ENCODE data around the gene CEP89.

Gene CEP89

DNA sequence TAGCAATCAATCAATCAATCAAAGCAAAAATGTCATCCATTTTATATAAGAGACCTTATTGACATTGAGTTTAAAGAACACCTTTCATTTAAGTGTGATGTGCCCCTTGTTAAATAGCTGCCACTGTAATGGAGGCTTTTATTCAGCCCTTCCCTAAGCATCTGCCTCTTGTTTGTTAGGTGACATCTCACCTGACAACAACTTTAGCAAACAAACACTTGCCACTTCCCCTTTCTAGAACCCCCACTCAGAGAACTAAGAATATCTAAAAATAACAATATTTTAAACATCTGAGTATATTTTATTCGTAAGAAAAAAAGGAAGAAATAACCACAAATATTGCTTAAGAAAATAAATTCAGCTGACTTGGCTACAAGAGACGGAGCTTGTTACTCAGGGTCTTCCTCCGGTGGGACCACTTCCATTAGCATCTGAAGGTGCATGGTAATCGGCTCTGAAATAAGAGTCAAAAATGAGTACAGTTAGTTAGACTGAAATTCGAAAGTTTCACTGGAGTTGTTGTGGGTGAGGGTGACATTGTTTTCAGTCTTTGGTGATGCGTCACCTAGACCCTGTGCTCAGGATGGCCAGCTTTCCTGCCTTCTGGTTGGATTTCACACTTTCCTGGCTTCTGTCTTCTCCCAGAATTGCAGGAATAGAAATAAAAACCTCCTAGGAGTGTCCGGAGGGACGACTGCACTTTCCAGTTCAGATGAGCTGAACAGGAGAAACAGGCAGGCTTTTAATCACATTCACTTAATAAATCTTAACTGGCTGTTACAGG lies 141.3 kb downstream of the CEP89 start:
- no peak for TF ChIP-seq EGR1 (IDR thresholded peaks at IDR 0.05)
- no peak for TF ChIP-seq NFIC (IDR thresholded peaks at IDR 0.05)
- no peak for TF ChIP-seq TCF12 (IDR thresholded peaks at IDR 0.05; ENCODE audit: low read depth)
- no peak for TF ChIP-seq FOXM1 (IDR thresholded peaks at IDR 0.05; ENCODE audit: borderline replicate concordance, low read depth)
- TF ChIP-seq CREB1 (IDR thresholded peaks at IDR 0.05; ENCODE audit: low read depth), result no peak
- no peak for TF ChIP-seq ZBTB7A (IDR thresholded peaks at IDR 0.05; ENCODE audit: low read depth)
- TF ChIP-seq EP300 (IDR thresholded peaks at IDR 0.05; ENCODE audit: borderline replicate concordance), result no peak
- TF ChIP-seq RAD21 (IDR thresholded peaks at IDR 0.05; ENCODE audit: low read depth), result no peak
- TF ChIP-seq CEBPB (IDR thresholded peaks at IDR 0.05), result no peak
- TF ChIP-seq, protein P1, sequence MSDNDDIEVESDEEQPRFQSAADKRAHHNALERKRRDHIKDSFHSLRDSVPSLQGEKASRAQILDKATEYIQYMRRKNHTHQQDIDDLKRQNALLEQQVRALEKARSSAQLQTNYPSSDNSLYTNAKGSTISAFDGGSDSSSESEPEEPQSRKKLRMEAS (IDR thresholded peaks at IDR 0.05), result no peak
- no peak for TF ChIP-seq TAF1 (IDR thresholded peaks at IDR 0.05; ENCODE audit: low read depth)

GRCh38 chr19:32829345-32829896 lies 142.3 kb downstream of the CEP89 start:
- no peak for TF ChIP-seq EP300 (IDR thresholded peaks at IDR 0.05; ENCODE audit: borderline replicate concordance)
- no peak for TF ChIP-seq EGR1 (IDR thresholded peaks at IDR 0.05)
- TF ChIP-seq TAF1 (IDR thresholded peaks at IDR 0.05; ENCODE audit: low read depth), result no peak
- no peak for TF ChIP-seq ZBTB7A (IDR thresholded peaks at IDR 0.05; ENCODE audit: low read depth)
- TF ChIP-seq FOXM1 (IDR thresholded peaks at IDR 0.05; ENCODE audit: borderline replicate concordance, low read depth), result no peak
- TF ChIP-seq YY1 (IDR thresholded peaks at IDR 0.05; ENCODE audit: low read depth), result no peak
- TF ChIP-seq USF1 (IDR thresholded peaks at IDR 0.05), result no peak
- no peak for TF ChIP-seq TEAD4 (IDR thresholded peaks at IDR 0.05)

DNA sequence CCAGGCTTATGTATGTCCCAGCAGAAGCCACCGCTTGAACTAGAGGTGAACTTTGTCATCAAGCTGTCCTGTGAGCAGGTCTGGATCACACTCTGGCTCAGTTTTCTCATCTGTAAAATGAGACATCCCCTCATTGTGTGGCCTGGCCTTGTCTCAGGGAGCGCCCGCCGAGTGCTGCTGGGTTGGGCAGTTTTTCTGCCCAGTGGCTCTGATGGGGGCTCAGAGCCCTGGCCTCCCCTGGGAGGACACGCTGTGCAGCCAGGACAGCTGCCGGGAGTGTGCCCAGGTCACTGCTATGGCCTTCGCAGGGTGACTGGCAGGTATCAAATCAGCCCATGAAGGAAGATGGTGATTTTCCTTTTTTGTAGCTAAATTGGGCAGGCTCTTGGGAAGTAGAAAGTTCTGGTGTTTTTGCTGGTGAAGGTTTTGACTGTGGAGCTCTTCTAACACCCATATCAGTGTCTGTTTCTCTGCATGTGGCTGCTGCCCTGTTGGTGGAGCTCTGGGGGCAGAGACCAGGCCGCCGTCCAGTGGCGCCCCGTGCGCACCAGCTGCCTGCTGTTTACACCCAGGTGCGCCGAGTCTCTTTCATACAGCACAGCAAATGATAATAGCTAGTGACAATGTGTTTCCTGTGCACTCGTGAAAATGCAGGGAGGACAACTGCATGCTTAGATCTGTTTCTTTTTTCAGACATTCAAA lies 143.0 kb downstream of the CEP89 start:
- TF ChIP-seq TAF1 (IDR thresholded peaks at IDR 0.05; ENCODE audit: low read depth), result no peak
- TF ChIP-seq TCF12 (IDR thresholded peaks at IDR 0.05; ENCODE audit: low read depth), result no peak
- TF ChIP-seq EGR1 (IDR thresholded peaks at IDR 0.05), result no peak
- no peak for TF ChIP-seq USF1 (IDR thresholded peaks at IDR 0.05)
- TF ChIP-seq RAD21 (IDR thresholded peaks at IDR 0.05; ENCODE audit: low read depth), result no peak
- TF ChIP-seq FOXM1 (IDR thresholded peaks at IDR 0.05; ENCODE audit: borderline replicate concordance, low read depth), result no peak
- TF ChIP-seq NFIC (IDR thresholded peaks at IDR 0.05), result no peak
- TF ChIP-seq, protein P2, sequence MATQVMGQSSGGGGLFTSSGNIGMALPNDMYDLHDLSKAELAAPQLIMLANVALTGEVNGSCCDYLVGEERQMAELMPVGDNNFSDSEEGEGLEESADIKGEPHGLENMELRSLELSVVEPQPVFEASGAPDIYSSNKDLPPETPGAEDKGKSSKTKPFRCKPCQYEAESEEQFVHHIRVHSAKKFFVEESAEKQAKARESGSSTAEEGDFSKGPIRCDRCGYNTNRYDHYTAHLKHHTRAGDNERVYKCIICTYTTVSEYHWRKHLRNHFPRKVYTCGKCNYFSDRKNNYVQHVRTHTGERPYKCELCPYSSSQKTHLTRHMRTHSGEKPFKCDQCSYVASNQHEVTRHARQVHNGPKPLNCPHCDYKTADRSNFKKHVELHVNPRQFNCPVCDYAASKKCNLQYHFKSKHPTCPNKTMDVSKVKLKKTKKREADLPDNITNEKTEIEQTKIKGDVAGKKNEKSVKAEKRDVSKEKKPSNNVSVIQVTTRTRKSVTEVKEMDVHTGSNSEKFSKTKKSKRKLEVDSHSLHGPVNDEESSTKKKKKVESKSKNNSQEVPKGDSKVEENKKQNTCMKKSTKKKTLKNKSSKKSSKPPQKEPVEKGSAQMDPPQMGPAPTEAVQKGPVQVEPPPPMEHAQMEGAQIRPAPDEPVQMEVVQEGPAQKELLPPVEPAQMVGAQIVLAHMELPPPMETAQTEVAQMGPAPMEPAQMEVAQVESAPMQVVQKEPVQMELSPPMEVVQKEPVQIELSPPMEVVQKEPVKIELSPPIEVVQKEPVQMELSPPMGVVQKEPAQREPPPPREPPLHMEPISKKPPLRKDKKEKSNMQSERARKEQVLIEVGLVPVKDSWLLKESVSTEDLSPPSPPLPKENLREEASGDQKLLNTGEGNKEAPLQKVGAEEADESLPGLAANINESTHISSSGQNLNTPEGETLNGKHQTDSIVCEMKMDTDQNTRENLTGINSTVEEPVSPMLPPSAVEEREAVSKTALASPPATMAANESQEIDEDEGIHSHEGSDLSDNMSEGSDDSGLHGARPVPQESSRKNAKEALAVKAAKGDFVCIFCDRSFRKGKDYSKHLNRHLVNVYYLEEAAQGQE (IDR thresholded peaks at IDR 0.05; ENCODE audit: low read depth), result no peak
- no peak for TF ChIP-seq CEBPB (IDR thresholded peaks at IDR 0.05)
- no peak for TF ChIP-seq EP300 (IDR thresholded peaks at IDR 0.05; ENCODE audit: borderline replicate concordance)
- TF ChIP-seq, protein P1 (IDR thresholded peaks at IDR 0.05), result no peak
- TF ChIP-seq ZBTB7A (IDR thresholded peaks at IDR 0.05; ENCODE audit: low read depth), result no peak

- TF ChIP-seq, protein P1 (IDR thresholded peaks at IDR 0.05), result no peak
- no peak for TF ChIP-seq FOXM1 (IDR thresholded peaks at IDR 0.05; ENCODE audit: borderline replicate concordance, low read depth)
- TF ChIP-seq NFIC (IDR thresholded peaks at IDR 0.05), result no peak
- no peak for TF ChIP-seq TEAD4 (IDR thresholded peaks at IDR 0.05)
Measured at GRCh38 chr19:32828139-32828538, 143.6 kb downstream of the CEP89 start.
